HCT116 (cell line): Measurements from ENCODE around the gene BARD1. TPM values are rescaled to one million over a fixed set of nuclear protein-coding genes. Genes with fewer than 3 reads are reported as not detected.

Experiments used
- ATAC-seq: fragments of 200-7000 bp; cut with Tn5 transposase; 2 replicates; pipeline ENCODE4 v1.9.1; 2020; ENCODE audit warnings: mild to moderate bottlenecking, moderate library complexity
- BruUV-seq: library from RNA; stranded (reverse); fragments of 400-500 nt; replicated peaks from 2 replicates; lab custom pipeline; 2021; lab: Mats Ljungman, UMichigan
- CTCF ChIA-PET: fragments of 300-600 bp; sonication (Branson Sonifier 250); formaldehyde crosslinking; loops from one replicate; lab custom pipeline; 2021; ENCODE audit warnings: antibody characterized with exemption; lab: Charles Lee
- POLR2A ChIA-PET: fragments of 300-600, 350-600 bp; sonication (Branson Sonifier 250); formaldehyde crosslinking; loops from one replicate; lab custom pipeline; 2021; ENCODE audit warnings: antibody characterized with exemption; lab: Charles Lee
- RAD21 ChIA-PET, 2 experiments: fragments of 300-600 bp; sonication (Branson Sonifier 250); formaldehyde crosslinking; loops; one replicate each; lab custom pipeline; 2023; ENCODE audit warnings: low total read pairs in 2 of 2; ENCODE audit not compliant: uncharacterized antibody in 2 of 2, unreplicated experiment in 2 of 2, low non-redundant PET in 1 of 2; lab: Charles Lee
- DNase-seq: peaks from one replicate; pipeline ENCODE4 v3.0.0-alpha.2; 2010; ENCODE audit warnings: low read depth, low spot score
- H2AFZ ChIP-seq: fragments of 200-600 bp; shearing (Covaris generic), sonication (generic); 2 replicates; pipeline ENCODE4 v1.6.1; 2017; ENCODE audit warnings: low read depth, mixed run types, mixed read lengths, antibody characterized with exemption, low read length; ENCODE audit not compliant: poor library complexity, severe bottlenecking
- H3K27ac ChIP-seq: 2 replicates; pipeline ENCODE4 v1.5.1; 2012; ENCODE audit warnings: low read depth, low read length
- H3K27me3 ChIP-seq: fragments of 200-600 bp; sonication (generic); 2 replicates; pipeline ENCODE4 v1.6.1; 2016; ENCODE audit warnings: mixed run types, low read length, mixed read lengths; ENCODE audit not compliant: insufficient read depth
- H3K36me3 ChIP-seq, 2 experiments: fragments of 200-500 bp in 1 of 2; fragments of 200-600 bp in 1 of 2; sonication (Bioruptor generic) in 1 of 2; sonication (generic) in 1 of 2; 2 replicates each; pipeline versions ENCODE4 v1.5.1 to v1.6.1; 2014 to 2016; ENCODE audit warnings: low read length in 2 of 2, inconsistent platforms in 1 of 2, mixed read lengths in 1 of 2, mixed run types in 1 of 2; ENCODE audit not compliant: insufficient read depth in 2 of 2, control insufficient read depth in 1 of 2
- H3K4me1 ChIP-seq, 2 experiments: fragments of 200-600 bp in 1 of 2; sonication (generic) in 1 of 2; 2 replicates each; pipeline versions ENCODE4 v1.5.1 to v1.6.1; 2012 to 2017; ENCODE audit warnings: low read length in 2 of 2, inconsistent platforms in 1 of 2, mild to moderate bottlenecking in 1 of 2, mixed read lengths in 1 of 2, mixed run types in 1 of 2, moderate library complexity in 1 of 2; ENCODE audit not compliant: insufficient read depth in 2 of 2, control insufficient read depth in 1 of 2
- H3K4me2 ChIP-seq: fragments of 200-600 bp; sonication (generic); 2 replicates; pipeline ENCODE4 v1.6.1; 2017; ENCODE audit warnings: mixed run types, low read length, mixed read lengths
- H3K4me3 ChIP-seq, 2 experiments: fragments of 200-600 bp in 1 of 2; sonication (generic) in 1 of 2; replicated peaks in 1 of 2; 2 replicates each; pipeline ENCODE4 v1.5.1; 2011 to 2016; ENCODE audit warnings: low read length in 2 of 2, control low read depth in 1 of 2, low read depth in 1 of 2, mild to moderate bottlenecking in 1 of 2, mixed read lengths in 1 of 2, mixed run types in 1 of 2
- H3K79me2 ChIP-seq: fragments of 200-600 bp; sonication (generic); 2 replicates; pipeline ENCODE4 v1.6.1; 2017; ENCODE audit warnings: mild to moderate bottlenecking, mixed run types, low read length, moderate library complexity, mixed read lengths; ENCODE audit not compliant: insufficient read depth
- H3K9ac ChIP-seq: fragments of 200-600 bp; sonication (generic); 2 replicates; pipeline ENCODE4 v1.6.1; 2016; ENCODE audit warnings: low read length, mixed read lengths
- H3K9me2 ChIP-seq: fragments of 200-600 bp; sonication (generic), shearing (Covaris generic); 2 replicates; pipeline ENCODE4 v1.6.1; 2017; ENCODE audit warnings: mixed run types, mild to moderate bottlenecking, moderate library complexity; ENCODE audit not compliant: insufficient read depth
- H3K9me3 ChIP-seq, 2 experiments: fragments of 200-500 bp in 1 of 2; fragments of 200-600 bp in 1 of 2; sonication (Bioruptor generic) in 1 of 2; sonication (generic) in 1 of 2; 2 replicates each; pipeline ENCODE4 v1.6.1; 2014 to 2017; ENCODE audit warnings: low read length in 2 of 2, mixed read lengths in 2 of 2, inconsistent platforms in 1 of 2, low read depth in 1 of 2, mild to moderate bottlenecking in 1 of 2, mixed run types in 1 of 2, moderate library complexity in 1 of 2; ENCODE audit not compliant: control insufficient read depth in 1 of 2, insufficient read depth in 1 of 2
- H4K20me1 ChIP-seq: fragments of 200-600 bp; sonication (generic), shearing (Covaris generic); 2 replicates; pipeline ENCODE4 v1.6.1; 2017; ENCODE audit warnings: mixed run types, mild to moderate bottlenecking, moderate library complexity; ENCODE audit not compliant: insufficient read depth
- CEBPB ChIP-seq: IDR thresholded peaks from 2 replicates; pipeline ENCODE4 v1.6.1; 2012; ENCODE audit warnings: low read depth
- SRF ChIP-seq: IDR thresholded peaks from 2 replicates; pipeline ENCODE4 v1.6.1; 2012; ENCODE audit warnings: low read depth
- TCF7L2 ChIP-seq: IDR thresholded peaks from 2 replicates; pipeline ENCODE4 v1.7.0; 2011; ENCODE audit warnings: borderline replicate concordance, inconsistent platforms; ENCODE audit not compliant: insufficient read depth, insufficient read length; ENCODE audit errors: extremely low read depth
- ZFX ChIP-seq: fragments of 450-650 bp; IDR thresholded peaks from 2 replicates; pipeline ENCODE4 v1.6.1; 2017
- intact Hi-C: fragments of 100-400 bp; cut with micrococcal nuclease; formaldehyde crosslinking; loops from 2 replicates; pipeline ENCODE4 v1.10.0; 2022
- total RNA-seq: library from RNA; stranded (reverse); gene quantifications from one replicate; pipeline ENCODE4 v1.2.1, GENCODE V29; 2021; ENCODE audit not compliant: unreplicated experiment

BARD1 gene
- total RNA-seq, 1 experiment from 2014 or later = 19.3 TPM

DNA sequence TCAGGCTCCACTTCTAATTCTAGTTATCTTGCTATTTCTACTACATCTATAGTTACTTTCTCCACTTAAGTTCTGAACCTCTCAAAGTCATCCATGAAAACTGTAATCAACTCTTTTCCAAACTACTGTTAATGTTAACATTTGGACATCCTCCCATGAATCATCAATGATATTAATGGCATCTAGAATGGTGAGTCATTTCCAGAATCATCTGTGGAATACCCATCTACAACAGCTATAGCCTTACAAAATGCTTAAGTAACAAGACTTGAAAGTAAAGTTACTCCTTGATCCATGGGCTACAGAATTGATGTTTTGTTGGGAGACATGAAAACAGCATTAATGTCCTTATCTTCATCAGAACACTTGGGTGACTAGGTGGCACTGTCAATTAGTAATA, 35.4 kb downstream of the BARD1 start:
- POLR2A ChIA-PET = no interaction called here
- peaks cover 0 to 34% of the 10 kb centered on the region in 2 experiments; a peak in 1 of 4 replicates for H3K36me3 ChIP-seq

DNA sequence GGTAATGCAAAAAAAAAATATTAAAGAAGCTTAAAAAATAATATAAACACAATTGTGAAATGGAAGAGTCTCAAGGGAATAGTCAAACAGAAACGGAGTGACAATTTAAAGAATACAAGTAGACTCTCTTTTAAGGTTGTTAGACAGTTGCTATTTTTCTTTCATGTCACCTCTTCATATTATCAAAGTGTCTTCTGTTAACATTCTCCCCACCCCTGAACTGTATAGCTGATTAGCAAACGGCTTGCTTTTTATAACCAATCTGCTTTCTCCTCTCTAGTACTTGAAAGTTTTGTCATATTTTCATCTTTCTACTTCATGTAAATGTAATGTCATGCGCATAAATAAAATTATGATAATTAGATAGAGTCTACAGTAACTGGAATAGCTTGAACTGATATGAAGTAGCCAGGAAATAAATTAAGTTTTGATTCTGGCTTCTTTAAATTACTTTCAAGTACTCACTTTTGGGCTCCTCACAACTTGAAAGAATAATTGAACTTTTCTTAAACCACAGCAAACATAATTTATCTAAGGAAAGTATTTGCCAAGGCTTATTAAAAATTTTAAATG, 37.0 kb downstream of the BARD1 start:
- no peaks in the 10 kb centered on the region; the same call in 1 of the 2 replicates for H4K20me1 ChIP-seq
- RAD21 ChIA-PET = no interaction called here
- no peak overlapping the region for H3K27ac ChIP-seq
- TF ChIP-seq SRF = no peak
- no peak for TF ChIP-seq ZFX
- peaks cover 0 to 37% of the 10 kb centered on the region in 2 experiments; a peak in 1 of 4 replicates for H3K36me3 ChIP-seq
- H3K27me3 ChIP-seq = no peaks in the 10 kb centered on the region
- H3K9ac ChIP-seq = no peak overlapping the region
- intact Hi-C loops = no loop called here
- no peak overlapping the region for H2AFZ ChIP-seq
- ATAC-seq (no peak), DNase-seq (no peak)
- POLR2A ChIA-PET = no interaction called here
- BruUV-seq = no TSS peak
- H3K4me1 ChIP-seq = no peaks in the 10 kb centered on the region
- H3K9me2 ChIP-seq = no peaks in the 10 kb centered on the region
- CTCF ChIA-PET = no interaction called here
- H3K4me3 ChIP-seq = no peak overlapping the region
- H3K79me2 ChIP-seq = peaks cover 15% of the 10 kb centered on the region
- H3K4me2 ChIP-seq = no peak overlapping the region
- no peaks in the 10 kb centered on the region for H3K9me3 ChIP-seq

More for the DNA sequence above, 35.4 kb downstream of the BARD1 start:
- Histone ChIP-seq H2AFZ (no peak overlapping the region), H3K9me2 (no peaks in the 10 kb centered on the region), H3K4me2 (no peak overlapping the region), H3K4me3 (no peak overlapping the region), H4K20me1 (no peaks in the 10 kb centered on the region), H3K27ac (no peak overlapping the region), H3K79me2 (peaks cover 19% of the 10 kb centered on the region), H3K27me3 (no peaks in the 10 kb centered on the region), H3K9ac (no peak overlapping the region), H3K4me1 (no peaks in the 10 kb centered on the region), H3K9me3 (no peaks in the 10 kb centered on the region)
- DNase-seq (no peak), ATAC-seq (no peak)
- BruUV-seq = no TSS peak
- intact Hi-C loops = no loop called here
- CTCF ChIA-PET = no interaction called here
- RAD21 ChIA-PET = no interaction called here
- TF ChIP-seq CEBPB (no peak), TCF7L2 (no peak)
